Measurements from ENCODE around the gene RAVER2.

DNA sequence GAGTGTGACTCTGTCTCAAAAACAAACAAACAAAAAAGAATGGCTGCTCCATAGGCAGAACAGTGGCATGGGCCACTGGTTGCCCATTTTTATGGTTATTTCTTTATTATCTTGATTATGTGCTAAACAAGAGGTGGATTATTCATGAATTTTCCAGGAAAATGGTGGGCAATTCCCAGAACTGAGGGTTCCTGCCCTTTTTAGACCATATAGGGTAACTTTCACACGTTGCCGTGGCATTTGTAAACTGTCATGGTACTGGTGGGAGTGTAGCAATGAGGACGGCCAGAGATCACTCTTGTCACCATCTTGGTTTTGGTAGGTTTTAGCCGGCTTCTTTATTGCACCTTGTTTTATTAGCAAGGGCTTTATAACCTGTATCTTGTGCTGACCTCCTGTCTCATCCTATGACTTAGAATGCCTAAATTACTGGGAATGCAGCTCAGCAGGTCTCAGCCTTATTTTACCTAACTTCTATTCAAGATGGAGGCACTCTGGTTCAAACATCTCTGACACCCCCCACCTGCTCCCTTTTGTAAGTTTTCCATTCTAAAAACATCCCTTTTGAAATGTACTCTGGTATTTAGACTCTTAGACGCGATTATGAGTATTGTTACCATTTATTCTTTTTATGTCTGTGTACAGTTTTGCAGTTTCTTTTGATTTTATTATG, 57.1 kb downstream of the RAVER2 start:
- TF ChIP-seq, protein P1, sequence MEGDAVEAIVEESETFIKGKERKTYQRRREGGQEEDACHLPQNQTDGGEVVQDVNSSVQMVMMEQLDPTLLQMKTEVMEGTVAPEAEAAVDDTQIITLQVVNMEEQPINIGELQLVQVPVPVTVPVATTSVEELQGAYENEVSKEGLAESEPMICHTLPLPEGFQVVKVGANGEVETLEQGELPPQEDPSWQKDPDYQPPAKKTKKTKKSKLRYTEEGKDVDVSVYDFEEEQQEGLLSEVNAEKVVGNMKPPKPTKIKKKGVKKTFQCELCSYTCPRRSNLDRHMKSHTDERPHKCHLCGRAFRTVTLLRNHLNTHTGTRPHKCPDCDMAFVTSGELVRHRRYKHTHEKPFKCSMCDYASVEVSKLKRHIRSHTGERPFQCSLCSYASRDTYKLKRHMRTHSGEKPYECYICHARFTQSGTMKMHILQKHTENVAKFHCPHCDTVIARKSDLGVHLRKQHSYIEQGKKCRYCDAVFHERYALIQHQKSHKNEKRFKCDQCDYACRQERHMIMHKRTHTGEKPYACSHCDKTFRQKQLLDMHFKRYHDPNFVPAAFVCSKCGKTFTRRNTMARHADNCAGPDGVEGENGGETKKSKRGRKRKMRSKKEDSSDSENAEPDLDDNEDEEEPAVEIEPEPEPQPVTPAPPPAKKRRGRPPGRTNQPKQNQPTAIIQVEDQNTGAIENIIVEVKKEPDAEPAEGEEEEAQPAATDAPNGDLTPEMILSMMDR (optimal IDR thresholded peaks at IDR 0.05 in 1 of 3, IDR thresholded peaks at IDR 0.05 in 1 of 3, conservative IDR thresholded peaks at IDR 0.05 in 1 of 3; ENCODE audit: extremely low read depth in 1 of 3, insufficient read depth in 2 of 3, low read length in 3 of 3) = no peak
- TF ChIP-seq EZH2 (IDR thresholded peaks at IDR 0.05; ENCODE audit: low read length) = no peak

Measured in keratinocyte (primary cell).